Umbilical cord (tissue), 2 donors: ENCODE results near the gene TSR1. TPM values are rescaled to one million over a fixed set of nuclear protein-coding genes. Genes with fewer than 3 reads are reported as not detected.
A peak's percentile ranks its signal among the peaks of the same experiment; 100 is the strongest.

Experiments used
- DNase-seq: peaks from one replicate; pipeline ENCODE4 v3.0.0-alpha.2; 2015; ENCODE audit warnings: low spot score
- total RNA-seq: library from RNA; depleted of rRNA; stranded (reverse); fragments of >200 nt; gene quantifications from one replicate; pipeline ENCODE4 v1.2.3, GENCODE V29; 2014; ENCODE audit warnings: low replicate concordance; ENCODE audit not compliant: insufficient read depth

Gene TSR1
- total RNA-seq, result 33.0 TPM

DNA sequence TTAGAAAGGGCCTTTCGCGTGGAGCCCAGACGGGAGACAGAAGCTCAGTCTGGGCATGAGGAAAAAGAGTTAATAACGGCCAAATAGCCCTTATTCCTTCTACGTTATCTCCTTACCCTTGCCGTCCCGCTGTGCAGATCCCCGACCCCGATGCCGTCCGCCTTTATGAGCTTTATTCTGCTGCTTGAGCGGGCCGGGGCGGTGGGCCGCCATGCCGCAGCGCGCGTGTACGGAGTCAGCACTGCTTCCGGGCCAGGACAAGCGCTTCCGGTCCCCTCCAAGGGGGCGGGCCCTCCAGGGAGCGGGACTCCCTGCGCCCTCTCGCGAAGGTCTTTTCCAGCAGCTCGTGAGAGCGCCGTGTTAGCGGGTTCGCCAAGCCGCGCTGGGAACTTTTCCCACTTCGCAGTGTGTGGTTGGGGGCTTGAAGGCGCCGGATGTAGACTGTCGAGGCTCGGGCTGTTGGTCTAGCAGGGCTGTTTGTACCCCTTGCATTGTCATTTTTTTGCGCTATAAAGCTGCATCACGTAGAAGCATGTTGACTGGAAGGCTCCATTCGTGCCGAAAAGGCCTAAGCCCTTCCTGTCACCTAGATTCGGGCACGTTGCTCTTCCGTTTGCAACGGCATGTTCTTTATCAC, at the start of gene TSR1:
Gene TSR1, minus strand, starts transcription at position 243 of the 637 bp plus-strand sequence. Its CDS starts 30 bp downstream, at position 213.
- peak; percentile 94 for DNase-seq

DNA sequence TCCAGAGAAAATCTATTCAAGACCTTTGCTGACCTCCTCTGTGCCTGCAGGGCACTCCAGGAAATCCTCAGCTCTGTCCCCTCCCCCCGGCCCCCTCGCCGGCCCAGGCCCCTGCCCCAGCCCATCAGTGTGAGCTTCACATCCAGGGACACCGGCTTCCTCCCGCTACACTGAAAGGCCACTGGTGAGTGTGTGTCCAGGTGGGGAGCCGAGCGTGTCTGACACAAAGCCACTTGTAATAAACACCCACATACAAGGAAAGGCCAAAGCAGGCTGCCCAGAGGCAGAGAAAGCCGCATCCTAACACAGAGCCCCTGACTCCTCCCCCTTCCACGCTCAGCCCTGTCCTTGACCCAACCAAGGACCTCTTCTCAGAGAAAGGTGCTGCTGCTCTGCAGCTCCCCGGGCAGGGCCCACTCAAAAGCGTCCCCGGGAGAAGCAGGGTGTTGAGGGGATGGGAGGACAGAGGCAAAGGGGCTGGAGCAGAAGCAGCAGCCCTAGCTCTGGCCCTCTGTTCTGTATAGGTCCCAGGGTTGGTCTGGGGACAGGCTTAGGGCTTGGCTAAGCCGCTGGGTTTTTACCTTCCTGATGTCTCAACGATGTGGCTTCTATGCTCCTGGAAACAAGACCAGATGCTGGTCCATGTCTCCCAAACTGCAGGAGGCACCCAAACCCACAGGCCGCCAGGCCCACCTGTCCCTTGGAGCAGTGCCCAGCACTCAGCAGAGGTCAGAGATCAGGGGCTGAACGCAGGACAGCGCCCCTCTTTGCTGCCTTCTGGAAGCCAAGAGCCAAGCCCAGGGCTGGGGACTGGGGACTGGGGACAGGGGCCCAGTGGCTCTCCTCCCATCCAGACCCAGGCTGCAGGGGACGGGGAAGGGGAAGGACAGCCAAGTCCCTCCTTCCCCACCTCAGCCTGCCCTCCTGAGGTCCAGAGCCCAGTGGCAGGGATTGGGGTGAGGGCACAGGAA, 49.3 kb upstream of the TSR1 start:
- DNase-seq, result no peak

DNA sequence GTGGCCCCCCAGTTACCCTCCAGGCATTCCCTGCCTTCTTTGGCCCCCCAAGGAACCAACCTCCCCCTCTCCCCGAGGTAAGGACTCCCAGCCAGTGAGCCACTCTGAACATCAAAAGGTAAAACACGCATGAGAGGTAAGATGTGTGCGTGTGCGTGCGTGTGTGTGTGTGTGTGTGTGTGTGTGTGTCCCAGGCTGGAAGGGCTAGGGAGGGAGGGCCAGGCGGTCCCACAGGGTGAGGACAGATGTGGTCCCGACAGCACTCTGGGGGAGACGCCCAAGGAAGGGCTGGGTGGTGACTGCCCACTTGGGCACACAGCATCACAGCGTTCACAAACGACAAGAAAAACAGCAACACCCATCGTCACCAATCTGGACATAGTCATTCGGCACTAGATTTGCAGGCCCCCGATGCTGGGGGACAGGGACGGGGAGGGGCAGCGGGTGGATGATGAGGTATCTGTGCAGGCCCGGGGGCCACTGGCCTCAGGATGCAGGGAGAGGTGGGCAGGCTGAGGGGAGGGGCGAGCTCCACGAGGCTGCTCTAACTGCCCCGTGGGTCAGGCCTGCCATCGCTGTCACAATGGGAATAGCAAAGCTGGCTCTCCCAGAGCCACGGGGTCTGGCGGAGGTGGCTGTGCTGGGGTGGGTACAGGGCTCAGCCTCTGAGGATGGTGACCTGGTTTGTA, 48.3 kb upstream of the TSR1 start:
- DNase-seq, result no peak

GRCh38 chr17:2383628-2384167, 47.4 kb upstream of the TSR1 start:
- DNase-seq, result no peak

- no peak for DNase-seq
These were observed 44.8 kb upstream of the TSR1 start for GRCh38 chr17:2380950-2381649.

GRCh38 chr17:2380226-2380922, 44.1 kb upstream of the TSR1 start:
- no peak for DNase-seq

DNA sequence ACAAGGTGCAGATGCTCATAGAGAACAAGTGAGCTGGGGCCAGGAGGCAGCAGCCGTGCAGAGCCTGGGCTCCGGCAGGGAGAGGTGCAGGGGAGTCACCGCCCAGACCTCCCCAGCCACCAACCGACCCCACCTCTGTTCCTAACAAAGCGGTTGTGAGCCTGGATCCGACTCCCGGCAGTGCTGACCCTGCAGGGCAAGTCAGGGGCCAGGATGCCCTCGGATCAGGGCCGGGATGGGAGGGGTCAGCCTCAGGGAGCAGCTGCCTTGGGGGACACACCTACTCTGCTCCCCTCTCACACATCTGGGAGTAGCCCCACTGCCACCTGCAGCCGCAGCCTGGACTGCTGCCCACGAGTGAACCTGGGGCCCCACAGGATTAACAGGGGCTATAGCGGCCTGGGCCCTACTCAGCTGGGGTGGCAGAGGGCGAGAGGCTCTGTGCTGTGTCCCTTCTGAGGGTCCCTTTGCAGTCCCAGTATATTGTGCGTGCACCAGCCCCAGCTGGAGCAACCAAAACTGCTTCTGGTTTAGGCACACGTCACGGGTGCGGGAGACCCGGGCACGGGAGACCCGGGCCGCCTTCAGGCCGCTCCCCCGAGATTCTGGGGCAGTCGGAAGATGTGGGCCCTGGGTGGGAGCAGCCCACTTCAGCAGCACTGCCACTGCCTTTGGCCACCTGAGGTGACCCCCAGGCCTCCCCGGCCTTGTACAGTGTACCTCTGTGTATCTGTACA, 43.4 kb upstream of the TSR1 start:
- DNase-seq, result no peak

DNA sequence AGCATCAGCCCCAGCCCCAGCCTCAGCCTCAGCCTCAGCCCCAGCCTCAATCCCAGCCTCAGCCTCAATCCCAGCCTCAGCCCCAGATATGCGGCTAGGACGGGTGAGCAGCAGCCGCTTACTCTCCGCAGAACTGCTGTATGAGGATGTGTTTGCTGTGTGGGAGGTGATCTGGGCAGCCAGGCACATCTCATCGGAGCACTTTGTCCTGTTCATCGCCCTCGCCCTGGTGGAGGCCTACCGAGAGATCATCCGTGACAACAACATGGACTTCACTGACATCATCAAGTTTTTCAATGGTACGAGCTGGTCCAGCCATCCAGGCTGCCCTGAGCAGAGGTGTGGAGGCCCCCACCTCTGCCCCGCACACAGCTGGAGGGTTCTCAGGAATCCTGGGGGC, 42.6 kb upstream of the TSR1 start:
- no peak for DNase-seq

GRCh38 chr17:2377659-2378058, 41.4 kb upstream of the TSR1 start:
- no peak for DNase-seq

DNA sequence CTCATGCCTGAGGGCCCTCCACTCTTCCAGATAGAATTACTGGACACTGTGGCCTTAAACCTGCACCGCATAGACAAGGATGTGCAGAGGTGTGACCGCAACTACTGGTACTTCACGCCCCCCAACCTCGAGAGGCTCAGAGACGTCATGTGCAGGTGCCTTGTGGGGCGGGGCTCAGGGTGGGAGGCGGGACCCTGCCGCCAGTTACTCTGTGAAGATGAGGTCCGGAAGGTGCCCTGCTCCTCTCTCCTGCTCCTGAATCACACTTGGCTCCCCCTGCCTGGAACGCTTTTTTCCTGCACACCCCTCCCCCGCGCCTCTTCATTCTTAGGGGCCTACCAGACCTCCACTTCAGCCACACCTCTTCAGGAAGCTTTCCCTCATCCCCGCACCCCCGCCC, 39.9 kb upstream of the TSR1 start:
- DNase-seq, result no peak

DNA sequence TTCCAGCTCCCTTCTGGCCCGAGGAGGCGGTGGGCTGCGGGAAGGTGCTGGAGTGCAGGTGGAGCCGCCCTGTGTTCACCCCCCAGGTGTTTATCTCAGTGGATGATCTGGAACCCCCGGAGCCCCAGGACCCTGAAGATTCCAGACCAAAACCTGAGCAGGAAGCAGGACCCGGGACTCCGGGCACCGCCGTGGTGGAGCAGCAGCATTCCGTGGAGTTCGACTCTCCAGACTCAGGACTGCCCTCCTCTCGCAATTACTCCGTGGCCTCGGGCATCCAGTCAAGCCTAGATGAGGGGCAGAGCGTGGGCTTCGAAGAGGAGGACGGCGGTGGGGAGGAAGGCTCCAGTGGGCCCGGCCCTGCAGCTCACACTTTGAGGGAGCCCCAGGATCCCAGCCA, 39.1 kb upstream of the TSR1 start:
- DNase-seq, result no peak

DNA sequence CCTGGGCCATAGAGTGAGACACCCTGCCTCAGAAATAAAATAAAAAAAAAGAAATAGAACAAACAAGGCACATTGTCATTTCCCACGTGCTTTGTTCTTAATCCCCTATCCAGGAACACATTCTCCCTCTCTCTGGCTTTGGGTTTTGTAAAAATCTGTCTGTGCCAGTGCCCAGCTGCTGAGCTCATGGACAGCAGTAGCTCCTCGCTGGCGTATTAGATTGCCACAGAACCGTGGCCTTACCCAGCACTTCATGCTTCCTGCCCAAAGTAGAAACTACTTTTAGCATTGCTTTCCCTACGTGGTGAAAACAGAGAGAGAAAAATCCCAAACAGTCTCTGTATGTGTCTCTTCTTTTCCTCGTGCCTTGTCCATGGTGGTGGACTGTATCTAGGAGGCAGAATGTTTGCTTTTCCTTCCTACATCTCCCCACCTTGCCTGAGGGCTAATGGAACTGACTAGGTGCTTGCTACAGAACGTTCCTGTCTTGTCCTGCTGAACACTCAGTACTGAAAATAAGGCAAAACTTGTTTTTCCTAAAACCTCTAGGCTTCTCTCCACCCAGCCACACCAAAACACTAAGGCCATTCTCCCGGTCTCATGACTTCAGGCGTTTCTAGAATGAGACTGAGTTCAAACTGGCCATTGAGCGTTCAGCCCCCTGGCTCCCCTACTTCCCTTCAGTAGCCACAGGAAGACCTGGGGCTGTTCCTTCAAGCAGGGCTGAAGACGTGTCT, 38.5 kb upstream of the TSR1 start:
- no peak for DNase-seq

GRCh38 chr17:2373179-2373578, 36.9 kb upstream of the TSR1 start:
- DNase-seq, result no peak

GRCh38 chr17:2372681-2373080, 36.4 kb upstream of the TSR1 start:
- DNase-seq, result no peak

DNA sequence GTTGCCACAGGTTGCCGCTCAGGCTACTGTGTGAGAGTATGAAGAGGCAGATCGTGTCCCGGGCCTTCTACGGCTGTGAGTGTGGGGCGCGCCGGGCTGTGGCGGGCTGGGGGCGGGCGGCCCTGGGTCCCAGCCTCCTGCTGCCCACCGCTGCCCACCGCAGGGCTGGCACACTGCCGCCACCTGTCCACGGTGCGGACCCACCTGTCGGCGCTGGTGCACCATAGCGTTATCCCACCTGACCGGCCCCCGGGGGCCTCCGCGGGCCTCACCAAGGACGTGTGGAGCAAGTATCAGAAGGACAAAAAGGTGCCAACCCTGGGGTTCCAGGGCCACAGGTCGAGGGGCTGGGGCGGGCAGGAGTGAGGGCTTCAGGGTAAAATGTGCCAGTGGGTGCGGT, 35.9 kb upstream of the TSR1 start:
- no peak for DNase-seq

DNA sequence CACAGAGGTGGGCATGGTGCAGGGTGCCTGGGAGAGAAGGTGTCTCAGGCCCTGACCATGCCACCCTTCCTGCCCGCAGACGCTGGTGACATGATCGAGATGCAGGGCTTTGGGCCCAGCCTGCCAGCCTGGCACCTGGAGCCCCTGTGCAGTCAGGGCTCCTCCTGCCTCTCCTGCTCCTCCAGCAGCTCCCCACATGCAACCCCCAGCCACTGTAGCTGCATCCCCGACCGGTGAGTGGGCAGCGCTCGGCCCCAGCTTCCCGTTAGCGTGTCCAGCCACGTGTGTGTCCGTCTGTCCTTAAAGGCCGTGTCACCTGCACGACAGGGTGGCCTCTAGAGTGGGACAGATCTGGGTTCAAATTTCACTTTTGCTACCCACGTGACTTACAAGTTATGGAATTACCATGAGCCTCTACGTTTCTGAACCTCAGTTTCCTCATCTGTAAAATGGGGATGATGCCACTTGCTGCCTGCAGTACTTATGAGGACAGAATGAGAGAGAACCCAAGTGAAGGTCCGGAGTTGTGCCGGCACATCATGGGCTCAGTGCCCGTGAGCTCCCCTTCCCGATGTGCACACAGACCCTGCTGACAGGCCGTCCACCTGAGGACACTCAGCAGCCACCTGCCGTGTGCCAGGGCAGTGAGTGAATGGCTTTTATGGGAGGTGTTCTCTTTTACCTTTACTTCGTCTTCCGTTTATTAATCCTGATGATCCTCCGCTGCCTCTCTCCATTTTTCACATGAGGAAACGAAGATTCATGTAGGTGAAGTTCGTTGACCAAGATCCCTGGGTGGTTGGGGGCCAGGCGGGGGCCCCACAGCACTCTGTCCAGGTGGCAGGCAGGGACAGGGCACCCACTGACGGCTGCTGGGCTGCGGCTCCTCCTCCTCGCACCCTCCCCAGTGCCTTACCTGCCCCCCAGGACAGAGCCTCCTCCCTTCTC, 35.2 kb upstream of the TSR1 start:
- no peak for DNase-seq

DNA sequence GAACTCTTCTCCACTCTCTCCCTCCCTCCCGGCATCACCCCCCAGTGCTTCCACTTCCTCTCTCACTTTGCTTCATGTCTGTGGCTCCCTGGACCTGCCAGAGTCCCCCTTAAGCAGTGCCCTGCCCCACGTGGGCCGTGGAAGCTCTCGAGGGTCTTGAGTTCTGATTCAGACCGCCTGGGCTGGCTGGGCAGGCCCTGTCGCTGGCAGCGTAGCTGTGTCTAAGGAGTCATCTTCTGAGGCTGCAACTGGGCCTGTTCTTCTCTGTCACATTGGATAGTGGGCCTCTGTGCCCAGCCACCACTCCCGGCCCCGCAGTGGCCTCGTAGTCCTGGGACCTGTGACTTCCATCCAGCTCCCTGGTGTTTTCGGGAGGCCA, 33.9 kb upstream of the TSR1 start:
- no peak for DNase-seq

- DNase-seq, result no peak
These were observed 33.4 kb upstream of the TSR1 start for GRCh38 chr17:2369551-2370210.
